Subcutaneous adipose tissue (tissue), 4 donors: ENCODE data around the gene FGD2. TPM values are rescaled to one million over a fixed set of nuclear protein-coding genes. Genes with fewer than 3 reads are reported as not detected.

ENCODE experiments used
- CTCF ChIP-seq: fragments of 450-650 bp; IDR thresholded peaks from one replicate; pipeline ENCODE4 v1.5.1; 2016; ENCODE audit warnings: low read depth, mild to moderate bottlenecking, control low read depth, antibody characterized with exemption, moderate library complexity
- total RNA-seq, 4 donors: library from RNA; depleted of rRNA; stranded (reverse); fragments of >200 nt; gene quantifications; one replicate each; pipeline ENCODE4 v1.1.0, GENCODE V29; 2016

The FGD2 gene
- total RNA-seq, 4 donors from 2014 or later: 37.3 to 102 (median 54.3) TPM

- no peak for TF ChIP-seq CTCF
Measured at GRCh38 chr6:36973647-36974046, 31.8 kb upstream of the FGD2 start.

- TF ChIP-seq CTCF: no peak
Measured at GRCh38 chr6:36975231-36976006, 30.0 kb upstream of the FGD2 start.

- TF ChIP-seq CTCF: no peak
Measured at GRCh38 chr6:36976007-36976264, 29.5 kb upstream of the FGD2 start.

- no peak for TF ChIP-seq CTCF
Measured at GRCh38 chr6:36976509-36976908, 28.9 kb upstream of the FGD2 start.

- no peak for TF ChIP-seq CTCF
Measured at GRCh38 chr6:36976931-36977330, 28.5 kb upstream of the FGD2 start.

GRCh38 chr6:36977470-36977941, 27.9 kb upstream of the FGD2 start:
- TF ChIP-seq CTCF: no peak

- TF ChIP-seq CTCF: no peak
Measured at GRCh38 chr6:36978421-36979346, 26.8 kb upstream of the FGD2 start.
